HG02571 (cell line): Measurements from ENCODE around the gene JARID2.

Source experiments
- ATAC-seq: cut with Tn5 transposase; IDR thresholded peaks from one replicate; pipeline ENCODE4 v1.9.1; 2021; ENCODE audit warnings: mild to moderate bottlenecking, moderate library complexity; ENCODE audit not compliant: unreplicated experiment

Gene JARID2

DNA sequence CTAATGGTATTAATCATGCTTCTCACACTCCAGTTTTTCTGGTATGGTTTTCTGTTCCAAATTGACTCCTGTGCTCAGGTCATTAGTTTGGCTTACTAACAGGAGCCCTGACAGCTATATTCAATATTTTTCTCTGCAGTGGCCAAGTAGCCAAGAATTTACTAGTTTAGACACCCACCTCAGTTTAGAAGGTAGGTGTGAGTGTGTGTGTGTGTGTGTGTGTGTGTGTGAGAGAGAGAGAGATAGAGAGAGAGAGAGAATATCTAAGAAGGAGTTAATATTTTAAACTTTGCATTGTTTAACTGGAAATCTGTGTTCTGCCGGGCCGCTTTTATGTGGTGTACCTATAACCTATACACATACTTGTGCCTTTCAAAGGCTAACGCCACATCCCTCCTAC lies 18.5 kb downstream of the JARID2 start:
- no peak for ATAC-seq

GRCh38 chr6:15264902-15265761 lies 19.3 kb downstream of the JARID2 start:
- no peak for ATAC-seq

DNA sequence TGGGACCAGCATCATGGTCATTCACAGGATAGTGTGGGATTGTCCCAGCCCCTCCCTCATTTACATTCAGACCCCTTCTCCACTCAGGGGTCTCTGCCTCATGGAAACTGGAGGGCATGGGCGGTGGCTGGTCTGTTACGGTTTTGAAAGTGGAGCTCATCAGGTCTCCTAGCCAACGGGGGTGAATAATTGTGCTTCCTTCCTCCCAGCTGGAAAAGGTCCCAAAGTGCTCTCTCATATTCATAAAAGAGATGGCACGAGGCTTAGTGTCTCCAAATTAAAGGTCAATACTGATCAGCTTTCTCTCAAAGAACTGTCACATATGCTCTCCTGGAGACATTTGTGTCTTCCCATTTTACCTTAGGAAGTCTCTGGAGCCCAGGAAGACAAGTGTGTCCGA lies 19.9 kb downstream of the JARID2 start:
- ATAC-seq, result no peak

- ATAC-seq, result no peak
Measured at GRCh38 chr6:15266423-15266996, 20.6 kb downstream of the JARID2 start.

DNA sequence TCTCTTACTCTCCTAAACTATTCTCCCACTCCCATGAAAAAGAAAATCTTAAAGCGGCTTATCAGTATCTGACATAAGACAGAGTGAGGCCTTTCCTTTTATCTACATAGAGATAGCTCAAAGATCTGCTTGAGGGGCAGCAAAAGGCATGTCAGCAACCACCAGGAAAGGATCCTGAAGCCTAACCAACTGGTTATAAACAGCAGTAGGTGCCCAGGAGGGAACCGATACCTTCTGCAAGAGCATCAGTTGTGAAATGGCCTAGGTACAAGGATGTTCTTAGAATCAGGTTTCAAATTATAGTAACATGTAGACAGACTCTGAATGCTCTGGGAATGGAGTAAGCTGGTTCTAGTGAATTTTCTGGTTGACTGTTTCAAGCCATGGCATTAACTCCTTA lies 21.4 kb downstream of the JARID2 start:
- no peak for ATAC-seq

GRCh38 chr6:15268137-15268908 lies 22.5 kb downstream of the JARID2 start:
- ATAC-seq, result no peak

DNA sequence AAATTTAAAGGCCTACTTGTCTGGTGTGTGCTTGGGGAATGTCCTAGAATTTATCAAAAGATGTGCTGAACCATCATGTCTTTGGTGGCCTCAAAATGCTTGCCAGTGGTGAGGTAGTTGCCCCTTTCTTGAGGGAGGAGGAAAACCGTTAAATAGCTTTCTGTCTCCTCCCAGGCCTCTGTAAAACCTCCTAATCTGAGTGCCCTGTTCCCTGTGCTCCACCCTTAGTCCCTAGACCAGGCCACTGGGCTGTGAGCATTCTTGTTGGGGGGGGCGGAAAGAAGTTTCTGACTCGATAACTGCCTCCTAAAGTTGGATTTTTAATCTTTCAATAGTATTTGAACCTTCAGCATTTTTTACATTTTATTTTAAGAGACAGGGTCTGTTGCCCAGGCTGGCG lies 23.1 kb downstream of the JARID2 start:
- ATAC-seq, result no peak

DNA sequence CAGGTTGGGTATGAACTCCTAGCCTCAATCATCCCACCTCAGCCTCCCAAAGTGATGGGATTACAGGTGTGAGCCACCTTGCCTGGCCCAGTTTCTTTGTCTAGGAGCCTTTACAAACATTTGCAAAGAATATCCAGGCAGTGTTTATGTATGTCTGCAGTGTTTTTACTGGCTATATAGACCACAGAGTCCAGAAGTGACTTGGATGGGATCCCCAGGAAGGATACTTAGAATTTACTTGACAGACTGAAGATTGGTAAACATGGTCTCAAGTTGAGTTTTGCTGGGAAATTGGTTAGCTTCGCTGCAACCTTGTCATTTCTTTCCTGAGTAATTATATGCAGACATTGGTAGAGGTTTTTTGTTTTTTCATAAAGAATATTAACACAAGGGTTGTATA lies 23.8 kb downstream of the JARID2 start:
- ATAC-seq, result no peak

DNA sequence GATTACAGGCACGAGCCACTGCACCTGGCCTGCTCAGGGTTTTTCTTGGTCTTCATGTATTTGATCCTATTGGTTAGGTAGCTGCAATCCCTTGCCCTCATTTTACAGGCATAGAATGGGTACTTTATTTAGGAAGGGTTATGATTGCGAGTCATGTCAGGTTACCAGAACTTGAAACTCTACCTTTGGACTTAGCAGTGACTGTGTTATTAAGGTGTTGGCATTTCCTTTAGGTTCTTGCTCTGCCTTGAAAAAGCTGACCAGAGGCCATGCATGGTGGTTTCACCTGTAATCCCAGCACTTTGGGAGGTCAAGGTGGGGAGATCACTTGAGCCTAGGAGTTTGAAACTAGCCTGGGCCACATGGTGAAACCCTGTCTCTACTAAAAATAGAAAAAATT lies 24.5 kb downstream of the JARID2 start:
- no peak for ATAC-seq

DNA sequence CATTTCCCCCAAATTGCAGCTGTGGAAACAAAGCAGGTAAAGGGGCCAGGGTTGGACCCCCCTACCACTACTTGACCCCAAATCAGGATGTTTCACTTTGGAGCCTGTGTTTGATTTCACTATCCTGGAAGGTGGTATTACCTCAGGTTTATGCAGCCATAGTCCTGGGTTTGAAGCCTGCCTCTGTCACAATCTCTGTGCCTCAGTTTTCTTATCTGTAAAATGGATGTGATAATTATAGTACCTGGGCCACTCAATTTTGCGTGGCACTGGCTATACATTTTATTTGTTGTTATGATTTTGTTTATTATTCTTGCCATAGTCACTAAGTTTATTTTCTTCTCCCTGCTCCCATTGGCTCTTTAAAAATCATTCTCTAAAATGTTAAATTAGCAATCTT lies 26.7 kb downstream of the JARID2 start:
- ATAC-seq, result no peak

DNA sequence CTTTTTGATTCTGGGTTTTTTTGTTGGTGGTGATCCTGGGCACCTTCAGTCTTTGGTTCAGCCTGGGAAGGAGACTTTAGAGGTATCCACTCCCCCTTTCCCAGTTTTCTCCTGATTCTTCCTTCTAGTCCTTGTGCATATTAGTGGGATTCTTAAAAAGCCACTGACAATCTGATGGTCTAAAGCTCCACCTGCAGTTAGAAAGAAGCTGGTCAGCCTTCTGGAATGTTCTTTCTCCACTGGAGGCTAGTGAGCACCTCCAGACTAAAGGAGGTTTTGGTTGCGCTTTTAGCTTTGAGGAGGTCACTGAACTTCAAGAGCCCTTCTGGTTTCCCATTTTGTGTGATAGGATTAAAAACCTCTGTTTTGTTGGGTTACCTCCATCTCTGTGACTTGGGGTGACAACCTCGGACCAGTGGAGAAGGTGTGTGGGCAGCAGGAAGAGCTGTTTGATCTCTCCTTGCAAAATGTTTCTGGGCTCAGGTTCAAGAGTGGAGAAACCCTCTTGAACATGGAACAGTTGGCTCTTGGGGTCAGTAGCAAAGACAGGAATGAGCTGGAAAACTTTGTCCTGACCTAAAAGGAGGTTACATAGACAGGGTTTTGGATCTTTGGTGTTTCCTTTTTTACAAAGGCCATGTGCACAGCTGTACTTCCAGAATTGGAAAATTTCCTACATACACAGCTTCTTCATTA lies 29.0 kb downstream of the JARID2 start:
- ATAC-seq, result no peak

GRCh38 chr6:15276036-15276985 lies 30.4 kb downstream of the JARID2 start:
- ATAC-seq, result no peak

GRCh38 chr6:15279047-15279661 lies 33.3 kb downstream of the JARID2 start:
- ATAC-seq, result no peak

GRCh38 chr6:15280028-15280427 lies 34.2 kb downstream of the JARID2 start:
- ATAC-seq, result no peak

DNA sequence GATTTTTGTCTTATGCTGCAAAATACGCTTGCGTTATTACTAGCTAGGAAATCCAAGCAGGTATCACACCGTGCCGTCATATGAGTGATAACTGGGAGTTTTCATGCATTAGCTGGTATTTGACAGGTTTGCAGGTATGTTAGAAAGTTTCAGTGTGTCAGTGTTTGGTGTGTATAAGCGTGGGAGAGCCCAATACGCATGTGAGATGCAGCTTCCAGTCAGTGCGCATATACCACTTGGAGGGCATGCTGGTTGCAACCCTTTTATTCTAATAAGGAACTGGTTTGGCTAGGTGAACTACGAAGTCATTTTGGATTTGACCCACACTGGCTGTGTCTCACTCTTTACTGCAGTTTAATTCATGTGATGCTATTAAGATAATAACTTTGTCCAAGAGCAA lies 35.1 kb downstream of the JARID2 start:
- ATAC-seq, result no peak

GRCh38 chr6:15282334-15282733 lies 36.5 kb downstream of the JARID2 start:
- no peak for ATAC-seq

DNA sequence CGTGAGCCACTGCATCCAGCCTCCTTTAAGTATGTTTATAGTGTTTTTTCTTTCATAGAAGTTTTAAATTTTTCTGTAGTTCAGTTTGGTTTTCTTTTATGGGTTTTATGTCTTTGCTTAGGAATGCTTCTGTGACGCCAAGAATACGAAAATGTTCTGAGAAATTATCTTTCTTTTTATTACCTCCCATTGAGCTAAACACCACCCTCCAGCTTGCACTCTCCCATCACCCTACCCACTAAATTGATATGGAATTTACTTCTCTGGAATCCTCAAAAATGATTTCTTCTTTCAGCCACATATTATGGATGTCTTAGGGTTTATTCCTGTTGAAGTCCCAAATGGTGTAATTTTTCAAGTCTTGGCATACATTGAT lies 38.1 kb downstream of the JARID2 start:
- ATAC-seq, result no peak

DNA sequence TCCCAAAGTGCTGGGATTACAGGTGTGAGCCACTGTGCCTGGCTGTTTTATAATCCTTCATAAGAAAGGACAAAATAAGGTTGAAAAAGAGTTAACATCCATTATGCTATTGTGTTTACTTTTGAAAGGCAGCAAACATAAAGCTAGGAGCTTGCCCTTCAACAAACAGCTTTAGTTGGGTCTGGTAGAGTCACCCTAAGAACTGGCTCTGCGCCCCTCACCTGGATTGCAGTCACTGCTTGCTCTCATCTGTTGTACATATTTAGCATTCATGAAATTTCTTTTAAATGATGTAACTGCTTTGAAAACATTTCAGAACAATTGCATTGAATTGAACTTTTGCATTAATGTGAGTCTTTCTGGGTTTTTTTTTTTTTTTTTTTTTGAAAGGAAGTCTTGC lies 38.9 kb downstream of the JARID2 start:
- no peak for ATAC-seq

GRCh38 chr6:15285682-15286294 lies 39.9 kb downstream of the JARID2 start:
- no peak for ATAC-seq
